ENCODE measurements around the gene NOTCH2. TPM values are rescaled to one million over a fixed set of nuclear protein-coding genes. Genes with fewer than 3 reads are reported as not detected.
A peak's percentile ranks its signal among the peaks of the same experiment; 100 is the strongest.

Gene NOTCH2
- total RNA-seq, 6 experiments from 2014 or later = 122 to 147 (median 134) TPM

DNA sequence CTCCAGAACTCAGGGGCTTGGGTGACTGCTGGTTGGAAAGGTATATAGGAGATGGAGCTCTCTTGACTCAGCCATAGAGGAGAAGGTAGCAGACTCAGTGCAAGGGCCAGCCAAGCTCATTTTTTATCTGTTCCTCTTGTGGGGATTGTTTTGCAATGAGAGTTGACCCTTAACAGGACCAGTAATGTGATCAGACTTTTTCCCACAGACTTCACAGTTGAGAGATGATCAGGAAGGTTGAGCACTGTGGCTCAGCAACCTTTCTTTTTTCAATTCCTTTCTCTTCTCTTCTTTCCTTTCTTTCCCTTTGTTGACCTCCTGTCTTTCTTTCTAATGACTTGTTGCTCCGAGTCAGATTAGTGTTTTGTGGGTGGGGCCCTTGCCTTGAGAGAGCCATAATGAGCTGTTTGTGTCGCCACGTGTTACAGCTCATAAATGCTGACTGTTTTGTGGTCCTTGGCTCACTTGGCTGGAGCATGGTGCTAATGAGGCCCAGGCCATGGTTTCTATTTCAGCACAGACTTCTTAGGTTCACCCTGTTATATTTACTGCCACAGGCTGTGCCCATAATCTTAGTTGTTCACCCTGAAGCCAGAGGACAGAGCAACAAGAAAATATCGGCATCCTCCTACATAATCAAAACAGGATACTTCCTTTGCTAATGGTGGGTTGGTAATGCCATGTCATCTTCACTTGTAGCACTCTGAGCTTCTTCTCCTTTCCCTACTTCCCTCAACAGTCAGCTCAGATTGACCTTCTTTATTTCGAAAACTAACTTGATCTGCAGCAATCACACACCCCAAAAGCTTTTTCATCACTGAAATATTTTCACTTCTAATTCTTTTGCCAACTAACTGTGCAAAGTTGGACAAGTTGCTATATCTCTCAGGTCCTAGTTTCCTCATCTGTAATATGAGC, 187.1 kb downstream of the NOTCH2 start:
- H3K9me3 Mint-ChIP-seq = no peaks in the 10 kb centered on the region
- DNase-seq = peak; percentile 7
- H3K4me1 Mint-ChIP-seq (ENCODE audit: low read depth) = no peaks in the 10 kb centered on the region
- TF ChIP-seq, protein P1, sequence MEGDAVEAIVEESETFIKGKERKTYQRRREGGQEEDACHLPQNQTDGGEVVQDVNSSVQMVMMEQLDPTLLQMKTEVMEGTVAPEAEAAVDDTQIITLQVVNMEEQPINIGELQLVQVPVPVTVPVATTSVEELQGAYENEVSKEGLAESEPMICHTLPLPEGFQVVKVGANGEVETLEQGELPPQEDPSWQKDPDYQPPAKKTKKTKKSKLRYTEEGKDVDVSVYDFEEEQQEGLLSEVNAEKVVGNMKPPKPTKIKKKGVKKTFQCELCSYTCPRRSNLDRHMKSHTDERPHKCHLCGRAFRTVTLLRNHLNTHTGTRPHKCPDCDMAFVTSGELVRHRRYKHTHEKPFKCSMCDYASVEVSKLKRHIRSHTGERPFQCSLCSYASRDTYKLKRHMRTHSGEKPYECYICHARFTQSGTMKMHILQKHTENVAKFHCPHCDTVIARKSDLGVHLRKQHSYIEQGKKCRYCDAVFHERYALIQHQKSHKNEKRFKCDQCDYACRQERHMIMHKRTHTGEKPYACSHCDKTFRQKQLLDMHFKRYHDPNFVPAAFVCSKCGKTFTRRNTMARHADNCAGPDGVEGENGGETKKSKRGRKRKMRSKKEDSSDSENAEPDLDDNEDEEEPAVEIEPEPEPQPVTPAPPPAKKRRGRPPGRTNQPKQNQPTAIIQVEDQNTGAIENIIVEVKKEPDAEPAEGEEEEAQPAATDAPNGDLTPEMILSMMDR (IDR thresholded peaks at IDR 0.05) = no peak
- no peak overlapping the region for H3K27ac Mint-ChIP-seq
- no peak overlapping the region for H3K4me3 Mint-ChIP-seq
- H3K36me3 Mint-ChIP-seq (ENCODE audit: low read depth) = no peaks in the 10 kb centered on the region
- peaks cover 7% of the 10 kb centered on the region for H3K27me3 Mint-ChIP-seq (ENCODE audit: insufficient read depth)

DNA sequence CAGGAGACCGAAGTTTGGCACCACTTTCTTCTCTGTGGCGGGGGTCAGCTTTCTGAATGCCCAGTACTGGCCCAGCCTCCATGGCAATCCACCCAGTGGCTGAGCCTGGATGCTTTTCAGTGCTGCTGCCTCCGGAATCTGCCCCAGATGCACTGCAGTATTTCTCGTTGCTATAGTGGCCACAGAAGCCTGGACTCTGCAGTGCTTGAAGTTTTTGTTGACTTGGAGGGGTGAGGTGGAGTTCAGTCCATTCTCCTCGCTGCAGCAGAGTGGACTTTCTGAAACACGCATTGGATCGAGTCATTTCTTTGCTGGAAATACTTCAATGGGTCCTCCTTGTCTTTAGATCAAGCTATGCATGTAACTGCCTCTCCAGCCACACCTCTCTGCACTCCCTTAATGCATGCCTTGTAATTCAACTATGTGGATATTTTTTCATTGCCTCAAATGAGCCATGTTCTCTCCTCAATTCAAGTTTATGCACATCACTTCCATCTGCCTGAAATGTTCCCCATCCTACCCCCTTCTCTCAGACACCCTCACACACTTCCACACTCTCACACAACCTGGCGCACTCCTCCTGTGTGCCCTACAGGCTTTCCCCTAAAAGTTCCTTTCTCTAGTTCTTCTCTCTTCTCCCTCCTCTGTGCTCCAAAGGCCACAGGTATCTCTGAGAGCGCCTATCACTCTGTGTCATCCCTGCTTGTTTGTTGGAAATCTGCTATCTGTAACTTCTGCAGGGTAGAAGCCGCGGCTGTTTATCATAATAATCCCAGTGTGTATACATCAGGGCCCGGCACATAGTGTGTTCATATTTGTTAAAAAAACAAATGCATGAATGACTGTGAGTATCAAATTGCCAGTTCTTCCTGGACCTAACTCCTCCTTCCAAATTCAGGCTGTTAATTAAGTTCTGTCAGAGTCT, 189.7 kb downstream of the NOTCH2 start:
- H3K4me1 Mint-ChIP-seq (ENCODE audit: low read depth) = no peaks in the 10 kb centered on the region
- H3K27ac Mint-ChIP-seq = no peak overlapping the region
- DNase-seq = no peak
- TF ChIP-seq, protein P1 (IDR thresholded peaks at IDR 0.05) = no peak
- H3K27me3 Mint-ChIP-seq (ENCODE audit: insufficient read depth) = peaks cover 2% of the 10 kb centered on the region
- H3K4me3 Mint-ChIP-seq = no peak overlapping the region
- no peaks in the 10 kb centered on the region for H3K36me3 Mint-ChIP-seq (ENCODE audit: low read depth)
- no peaks in the 10 kb centered on the region for H3K9me3 Mint-ChIP-seq

DNA sequence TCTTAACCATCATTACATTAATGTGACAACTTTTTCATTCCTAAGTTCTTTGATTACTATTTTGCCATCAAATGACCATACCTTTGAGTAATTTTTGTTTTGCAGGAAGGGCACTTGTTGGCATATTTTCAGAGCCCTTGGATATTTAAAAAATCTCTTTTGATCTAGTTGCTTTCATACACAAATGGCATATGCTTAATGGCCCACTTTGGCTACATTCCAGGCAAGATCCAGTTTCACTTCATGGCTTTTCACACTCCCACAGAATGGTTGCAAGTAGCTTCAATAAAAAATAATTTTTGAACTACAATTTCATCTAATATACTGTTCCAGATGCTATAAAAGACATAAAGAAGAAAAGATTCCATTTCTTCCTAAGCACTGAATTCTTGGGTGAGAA, 191.3 kb downstream of the NOTCH2 start:
- H3K27ac Mint-ChIP-seq = no peak overlapping the region
- no peak for DNase-seq
- peaks cover 2% of the 10 kb centered on the region for H3K27me3 Mint-ChIP-seq (ENCODE audit: insufficient read depth)
- H3K36me3 Mint-ChIP-seq (ENCODE audit: low read depth) = no peaks in the 10 kb centered on the region
- H3K4me1 Mint-ChIP-seq (ENCODE audit: low read depth) = peaks cover 13% of the 10 kb centered on the region
- no peak overlapping the region for H3K4me3 Mint-ChIP-seq
- TF ChIP-seq, protein P1 (IDR thresholded peaks at IDR 0.05) = no peak
- H3K9me3 Mint-ChIP-seq = no peaks in the 10 kb centered on the region

DNA sequence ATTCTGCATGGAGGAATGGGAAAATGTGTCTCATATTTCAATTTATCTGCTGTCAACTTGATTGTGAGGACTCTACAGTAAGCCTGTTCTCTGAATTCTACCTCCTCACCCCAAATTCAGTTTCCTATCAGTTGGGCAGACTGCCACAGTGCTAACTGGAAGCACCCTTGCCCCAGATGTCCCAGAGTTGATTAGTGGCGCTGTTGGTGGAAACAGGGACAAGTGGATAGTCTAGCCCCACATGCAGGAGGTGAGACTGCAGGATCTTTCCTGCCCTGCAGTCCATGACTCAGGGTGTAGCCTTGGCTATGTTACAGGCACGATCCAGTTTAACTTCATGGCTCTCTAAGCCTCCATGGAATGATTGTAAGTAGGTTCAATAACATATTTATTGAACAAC, 195.3 kb downstream of the NOTCH2 start:
- no peak for DNase-seq
- TF ChIP-seq, protein P1 (IDR thresholded peaks at IDR 0.05) = no peak
- no peak overlapping the region for H3K4me3 Mint-ChIP-seq
- H3K36me3 Mint-ChIP-seq (ENCODE audit: low read depth) = no peaks in the 10 kb centered on the region
- H3K4me1 Mint-ChIP-seq (ENCODE audit: low read depth) = peaks cover 35% of the 10 kb centered on the region
- H3K27me3 Mint-ChIP-seq (ENCODE audit: insufficient read depth) = peaks cover 1% of the 10 kb centered on the region
- no peak overlapping the region for H3K27ac Mint-ChIP-seq
- no peaks in the 10 kb centered on the region for H3K9me3 Mint-ChIP-seq

DNA sequence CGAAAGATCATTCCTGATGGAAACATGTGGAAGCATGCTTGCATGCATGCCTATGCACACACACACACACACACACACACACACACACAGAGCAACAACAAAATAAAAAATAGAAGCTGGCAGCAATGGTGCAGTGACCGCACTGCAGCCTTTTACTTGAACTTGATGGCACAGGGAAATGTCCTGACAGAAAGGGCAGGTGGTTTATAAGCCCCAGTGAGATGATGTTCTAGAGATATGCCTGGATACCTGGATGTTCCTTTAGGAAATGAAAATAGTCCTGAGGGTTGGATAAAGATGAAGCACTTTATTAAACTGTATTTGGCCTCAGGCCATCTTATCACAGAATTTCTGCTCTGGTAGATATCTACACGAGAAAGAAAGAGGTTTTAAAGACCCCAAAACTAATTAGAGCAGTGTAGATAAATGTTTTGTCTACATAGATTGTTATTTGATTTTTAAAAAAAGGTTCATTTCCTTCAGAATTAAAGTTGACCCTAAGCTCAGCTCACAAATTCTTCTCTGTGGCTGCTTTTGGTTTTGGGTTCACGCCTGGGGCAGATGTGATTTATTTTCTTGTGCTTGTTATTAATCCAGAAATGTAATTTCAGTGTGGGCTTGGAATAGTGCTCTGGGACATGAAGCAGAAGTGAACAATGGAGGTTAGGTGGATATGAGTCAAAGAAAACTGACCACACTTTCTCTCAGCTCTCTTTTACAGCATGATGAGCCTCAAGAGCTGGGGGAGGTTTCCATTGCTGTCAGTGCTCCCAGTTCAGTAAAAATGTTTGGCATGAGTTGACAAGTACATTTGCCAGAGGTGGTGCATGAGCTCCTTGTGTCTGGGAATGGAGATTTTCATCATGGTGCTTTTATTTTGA, 196.1 kb downstream of the NOTCH2 start:
- Mint-ChIP-seq H3K4me3 (0 out of 2 replicates have a peak overlapping the region, but pooled peaks have one; percentile 6), H3K36me3 (ENCODE audit: low read depth) (no peaks in the 10 kb centered on the region), H3K27me3 (ENCODE audit: insufficient read depth) (peaks cover 1% of the 10 kb centered on the region), H3K27ac (peak overlapping the region; percentile 23), H3K4me1 (ENCODE audit: low read depth) (peaks cover 35% of the 10 kb centered on the region), H3K9me3 (no peaks in the 10 kb centered on the region)
- DNase-seq = peak; percentile 73
- TF ChIP-seq, protein P1 (IDR thresholded peaks at IDR 0.05) = no peak

Data from HFFc6 (cell line).